Right lobe of liver (tissue), 4 donors: ENCODE data around the gene SPRR2E.

Experiments used
- CTCF ChIP-seq, 4 donors: fragments of 200-600 bp in 3 of 4; fragments of 450-650 bp in 1 of 4; IDR thresholded peaks; one replicate each; pipeline versions ENCODE4 v1.5.1 to v1.8.0; 2016 to 2022; ENCODE audit warnings: antibody characterized with exemption in 4 of 4, mild to moderate bottlenecking in 2 of 4
- POLR2A ChIP-seq: fragments of 450-650 bp; IDR thresholded peaks from one replicate; pipeline ENCODE4 v1.6.1; 2017; ENCODE audit warnings: antibody characterized with exemption, mild to moderate bottlenecking
- donor health status: DM: no; HTN: no; CAD: no.
- donor health status: DM: no; HTN: no; CAD: no.
- donor health status: DM: no; HTN: yes; CAD: no.

GRCh38 chr1:153122831-153123421 lies 28.6 kb upstream of the SPRR2E start:
- TF ChIP-seq CTCF (IDR thresholded peaks at IDR 0.05) (no peak), POLR2A (no peak)
